Adrenal gland (tissue), 12 donors: Measurements from ENCODE around the gene IMPDH1. TPM values are rescaled to one million over a fixed set of nuclear protein-coding genes. Genes with fewer than 3 reads are reported as not detected.

Experiments
- DNase-seq, 7 donors: peaks; one replicate each; pipeline ENCODE4 v3.0.0-alpha.2; 2019 to 2020
- H3K27ac ChIP-seq, 5 donors: fragments of 200-600 bp; sonication (generic) in 4 of 5; 1 replicate in 3 of 5; 2 replicates in 2 of 5; pipeline versions ENCODE4 v1.5.1 to v1.8.0; 2016 to 2020; ENCODE audit warnings: mild to moderate bottlenecking in 1 of 5
- H3K27me3 ChIP-seq: fragments of 200-600 bp; 2 replicates; pipeline ENCODE4 v1.8.0; 2021
- H3K36me3 ChIP-seq, 2 donors: fragments of 200-600 bp; replicated peaks in 1 of 2; 1 replicate in 1 of 2; 2 replicates in 1 of 2; pipeline versions ENCODE4 v1.5.1 to v1.8.0; 2018 to 2022
- H3K4me1 ChIP-seq, 2 donors: fragments of 200-600 bp; replicated peaks in 1 of 2; 1 replicate in 1 of 2; 2 replicates in 1 of 2; pipeline versions ENCODE4 v1.5.1 to v1.8.0; 2018 to 2021
- H3K4me3 ChIP-seq, 4 donors: fragments of 200-600 bp; sonication (generic) in 3 of 4; one replicate each; pipeline ENCODE4 v1.5.1; 2016 to 2018
- H3K9me3 ChIP-seq, 3 donors: fragments of 200-600 bp; sonication (generic) in 1 of 3; replicated peaks in 1 of 3; 1 replicate in 2 of 3; 2 replicates in 1 of 3; pipeline versions ENCODE4 v1.5.1 to v1.8.0; 2016 to 2021
- POLR2A ChIP-seq, 2 donors: fragments of 450-650 bp; IDR thresholded peaks; one replicate each; pipeline ENCODE4 v1.6.1; 2017; ENCODE audit warnings: antibody characterized with exemption in 2 of 2, mild to moderate bottlenecking in 2 of 2, moderate library complexity in 1 of 2
- WGBS, 4 donors: extraction: QIAGEN DNeasy Blood & Tissue Kit in 2 of 4; methylation state at CpG; one replicate each; pipeline versions ENCODE4 v1.1.5 to v1.1.7; 2013 to 2017; 5-methylcytosine and 5-hydroxymethylcytosine counted together
- intact Hi-C, 2 donors: fragments of 100-400 bp; cut with DNase I; formaldehyde crosslinking; loops; one replicate each; pipeline versions ENCODE4 v1.14.1 to v1.15.0; 2022 to 2023
- polyA plus RNA-seq, 3 donors: library from polyadenylated mRNA; stranded (reverse); fragments of 200-250 nt in 2 of 3; fragments of 350-450 nt in 1 of 3; fragmentation: Illumina TruSeq in 1 of 3; extraction: RNeasy Lipid Tissue Mini Kit (QIAGEN cat#74804) in 1 of 3; gene quantifications; one replicate each; pipeline ENCODE4 v1.2.3, GENCODE V29; 2013 to 2014
- total RNA-seq, 9 donors: library from RNA; depleted of rRNA in 4 of 9; stranded (reverse); fragments of >200 nt in 4 of 9; fragments of 120-200 nt in 1 of 9; fragmentation: NEBNext Ultra II Directional in 1 of 9; extraction: Animal tissue kit (Norgen Biotek cat#: 25700) in 1 of 9; gene quantifications; one replicate each; pipeline versions ENCODE4 v1.1.0 to v1.2.4, GENCODE V29; 2013 to 2023
- TF ChIP-seq, protein P1 (sequence below), 6 experiments: fragments of 450-650 bp in 4 of 6; fragments of 200-600 bp in 2 of 6; sonication (generic) in 1 of 6; IDR thresholded peaks; 1 replicate in 5 of 6; 2 replicates in 1 of 6; pipeline versions ENCODE4 v1.5.1 to v1.8.0; 2016 to 2021; ENCODE audit warnings: antibody characterized with exemption in 6 of 6, mild to moderate bottlenecking in 2 of 6, moderate library complexity in 1 of 6
- donor health status: healthy with polysubstance abuse.
- donor health status: Bipolar disorder and iron deficiency.
- donor health status: DM: yes; HTN: yes; CAD: no.
- donor health status: DM: no; HTN: no; CAD: no.
- donor health status: DM: no; HTN: no; CAD: no.
- donor health status: DM: yes; HTN: yes; CAD: no.

Gene IMPDH1
- total and polyA plus RNA-seq, 12 donors = 11.8 to 52.4 (median 32.4) TPM

GRCh38 chr7:128407751-128408708 lies 1.8 kb downstream of the IMPDH1 start:
- WGBS, 4 donors = 61 to 72% (median 70%) methylated on average over 9 to 11 of the region's 11 CpGs
- intact Hi-C loops = loop anchor here in 1 of 2 donors (10.0 kb wide), 1 partner anchor 57 kb away; no protein-coding TSS in a partner anchor
- Histone ChIP-seq H3K27me3 (no peaks in the 10 kb centered on the region), H3K4me1 (peaks cover 6 to 39% of the 10 kb centered on the region in 2 donors), H3K9me3 (no peaks in the 10 kb centered on the region), H3K36me3 (no peaks in the 10 kb centered on the region), H3K4me3 (no peak overlapping the region), H3K27ac (peak overlapping the region in 3 of 5 donors; percentile 26 to 91 (median 86))
- no peak for TF ChIP-seq POLR2A (IDR thresholded peaks at IDR 0.05)
- TF ChIP-seq, protein P1, sequence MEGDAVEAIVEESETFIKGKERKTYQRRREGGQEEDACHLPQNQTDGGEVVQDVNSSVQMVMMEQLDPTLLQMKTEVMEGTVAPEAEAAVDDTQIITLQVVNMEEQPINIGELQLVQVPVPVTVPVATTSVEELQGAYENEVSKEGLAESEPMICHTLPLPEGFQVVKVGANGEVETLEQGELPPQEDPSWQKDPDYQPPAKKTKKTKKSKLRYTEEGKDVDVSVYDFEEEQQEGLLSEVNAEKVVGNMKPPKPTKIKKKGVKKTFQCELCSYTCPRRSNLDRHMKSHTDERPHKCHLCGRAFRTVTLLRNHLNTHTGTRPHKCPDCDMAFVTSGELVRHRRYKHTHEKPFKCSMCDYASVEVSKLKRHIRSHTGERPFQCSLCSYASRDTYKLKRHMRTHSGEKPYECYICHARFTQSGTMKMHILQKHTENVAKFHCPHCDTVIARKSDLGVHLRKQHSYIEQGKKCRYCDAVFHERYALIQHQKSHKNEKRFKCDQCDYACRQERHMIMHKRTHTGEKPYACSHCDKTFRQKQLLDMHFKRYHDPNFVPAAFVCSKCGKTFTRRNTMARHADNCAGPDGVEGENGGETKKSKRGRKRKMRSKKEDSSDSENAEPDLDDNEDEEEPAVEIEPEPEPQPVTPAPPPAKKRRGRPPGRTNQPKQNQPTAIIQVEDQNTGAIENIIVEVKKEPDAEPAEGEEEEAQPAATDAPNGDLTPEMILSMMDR (IDR thresholded peaks at IDR 0.05) = no peak
- DNase-seq = no peak

GRCh38 chr7:128407233-128407589 lies 2.6 kb downstream of the IMPDH1 start:
- intact Hi-C loops = loop anchor here in 1 of 2 donors (10.0 kb wide), 1 partner anchor 58 kb away; no protein-coding TSS in a partner anchor
- Histone ChIP-seq H3K27ac (peak overlapping the region in 2 of 5 donors; percentile 86 to 91), H3K4me3 (no peak overlapping the region), H3K9me3 (no peaks in the 10 kb centered on the region), H3K36me3 (no peaks in the 10 kb centered on the region), H3K27me3 (no peaks in the 10 kb centered on the region), H3K4me1 (peaks cover 6 to 39% of the 10 kb centered on the region in 2 donors)
- DNase-seq = no peak
- whole genome bisulfite sequencing, 4 donors = 70 to 94% (median 75%) methylated on average over 2 to 7 of the region's 7 CpGs; no CpG with 5 or more reads in 1 of the 4 donors
- TF ChIP-seq POLR2A (IDR thresholded peaks at IDR 0.05) = no peak
- TF ChIP-seq, protein P1 (IDR thresholded peaks at IDR 0.05) = no peak

- Histone ChIP-seq H3K27ac (peak overlapping the region in 1 of 5 donors; percentile 91), H3K36me3 (no peaks in the 10 kb centered on the region), H3K4me3 (peak overlapping the region in 1 of 4 donors; percentile 85), H3K4me1 (peaks cover 6 to 39% of the 10 kb centered on the region in 2 donors), H3K9me3 (no peaks in the 10 kb centered on the region), H3K27me3 (no peaks in the 10 kb centered on the region)
- no peak for DNase-seq
- WGBS, 4 donors = 33 to 58% (median 37%) methylated on average over 10 to 17 of the region's 17 CpGs
- TF ChIP-seq, protein P1 (IDR thresholded peaks at IDR 0.05) = no peak
- no peak for TF ChIP-seq POLR2A (IDR thresholded peaks at IDR 0.05)
- intact Hi-C loops = loop anchor here in 1 of 2 donors (10.0 kb wide), 1 partner anchor 58 kb away; no protein-coding TSS in a partner anchor
Observed at GRCh38 chr7:128406314-128407232, 3.2 kb downstream of the IMPDH1 start.
